ENCODE measurements around the gene EPHX1.
"Not testable (repeated sequence)": the region's sequence is repeated elsewhere in the genome, so short reads cannot be mapped to it uniquely, and the experiment has no call there.

The EPHX1 gene

DNA sequence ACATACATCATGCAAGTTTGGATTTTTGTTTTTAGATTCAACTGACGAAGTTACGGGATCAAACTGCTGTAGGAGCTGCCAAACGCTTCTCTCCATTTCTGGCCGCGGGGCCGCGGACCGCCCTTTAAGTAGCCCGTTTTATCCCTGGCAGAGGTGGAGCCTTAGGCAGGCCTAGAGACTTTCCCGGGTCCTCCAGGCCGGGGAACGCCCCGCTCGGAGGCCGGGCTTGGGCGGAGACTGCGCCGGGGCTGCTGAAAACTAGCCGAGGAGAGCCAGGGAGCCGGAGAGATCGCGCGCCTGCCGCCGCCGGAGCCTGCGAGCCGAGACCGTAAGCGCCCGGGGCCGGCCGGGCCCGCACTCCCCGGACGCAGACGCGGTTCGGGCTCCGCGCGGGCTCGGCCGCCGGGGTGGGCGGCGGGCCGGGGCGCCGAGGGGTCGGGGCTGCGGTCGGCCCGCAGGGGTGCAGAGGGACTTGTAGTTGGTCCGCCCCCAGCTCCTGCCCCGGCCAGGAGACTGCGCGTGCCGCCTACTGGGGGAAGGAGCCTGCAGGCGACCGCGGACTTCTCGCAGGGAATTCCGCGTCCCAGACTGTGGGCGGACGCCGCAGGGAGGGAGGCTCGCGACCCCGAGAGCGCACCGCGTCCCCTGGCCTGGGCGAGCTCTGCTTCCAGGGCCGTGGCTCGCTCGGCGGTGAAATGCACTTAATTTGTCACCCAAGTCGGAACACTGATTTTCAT is at the start of gene EPHX1:
TSS of gene EPHX1 (plus strand) at position 283 of the 737 bp plus-strand sequence. CDS start 18,606 bp downstream, outside the sequence.
- DNase-seq, result peak; percentile 55

DNA sequence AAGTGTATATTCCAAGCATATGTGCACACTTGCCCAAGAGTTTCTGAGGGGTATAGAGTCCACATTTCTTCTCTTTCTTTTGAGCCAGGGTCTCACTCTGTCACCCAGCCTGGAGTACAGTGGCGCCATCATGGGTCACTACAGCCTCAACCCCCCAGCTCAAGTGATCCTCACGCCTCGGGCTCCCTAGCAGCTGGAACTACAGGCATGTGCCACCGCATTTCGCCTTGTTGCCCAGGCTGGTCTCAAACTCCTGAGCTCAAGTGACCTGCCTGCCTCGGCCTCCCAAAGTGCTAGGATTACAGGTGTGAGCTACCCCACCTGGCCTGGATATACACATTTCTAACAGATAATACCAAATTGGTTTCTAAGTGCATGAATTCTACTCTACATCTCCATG is 49.4 kb upstream of the EPHX1 start:
- no peak for DNase-seq

DNA sequence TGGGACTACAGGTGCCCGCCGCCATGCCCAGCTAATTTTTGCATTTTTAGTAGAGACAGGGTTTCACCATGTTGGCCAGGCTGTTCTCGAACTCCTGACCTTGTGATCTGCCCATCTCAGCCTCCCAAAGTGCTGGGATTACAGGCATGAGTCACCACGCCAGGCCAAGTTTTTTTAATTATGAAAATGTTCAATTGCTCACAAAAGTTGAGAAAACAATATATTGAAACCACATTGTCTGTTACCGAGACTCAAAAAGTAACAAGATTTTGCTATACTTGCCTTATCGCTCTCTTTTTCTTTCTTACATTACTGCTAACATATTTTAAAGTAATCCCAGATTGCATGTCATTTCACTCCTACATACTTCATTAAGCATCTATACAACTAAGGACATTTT is 48.5 kb upstream of the EPHX1 start:
- DNase-seq, result not testable (repeated sequence)

DNA sequence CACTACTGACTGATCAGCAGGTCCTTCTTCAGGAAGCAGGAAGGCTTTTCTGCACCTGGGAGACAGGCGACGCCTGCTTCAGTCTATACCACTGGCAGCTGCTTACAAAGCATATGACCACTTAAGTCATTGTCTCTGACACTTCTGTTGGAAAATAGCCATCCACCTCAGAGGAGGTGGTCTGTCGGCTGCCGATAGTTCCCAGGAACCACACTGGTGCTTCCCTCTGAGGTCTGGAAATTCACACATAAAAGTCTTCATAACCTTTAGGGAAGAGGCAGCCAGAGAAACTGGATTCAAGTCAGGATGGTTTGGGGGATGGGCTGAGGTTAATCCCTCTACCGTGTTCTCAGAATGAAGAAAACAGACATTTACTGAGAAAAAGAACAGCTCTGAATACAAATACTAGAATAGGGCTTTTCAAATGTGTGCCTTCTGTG is 47.9 kb upstream of the EPHX1 start:
- DNase-seq, result no peak

DNA sequence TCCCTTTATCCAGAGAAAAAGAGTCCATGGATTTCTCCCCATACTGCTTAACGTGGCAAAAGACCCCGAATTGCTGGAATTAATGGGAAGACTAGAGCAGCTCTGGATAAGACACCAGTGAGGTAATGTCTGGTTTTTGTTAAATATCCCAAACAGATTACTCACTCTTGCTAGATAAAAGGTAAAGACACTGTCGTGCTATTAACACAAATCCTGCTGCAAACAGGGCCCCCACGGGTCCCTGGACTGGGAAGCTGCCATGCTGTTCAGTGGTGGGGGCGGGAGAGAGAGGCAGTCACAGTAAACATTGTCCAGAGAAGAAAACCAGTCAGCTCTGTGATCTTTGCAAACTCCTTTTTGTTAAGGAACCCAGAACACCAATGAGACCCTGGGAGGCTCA is 47.5 kb upstream of the EPHX1 start:
- no peak for DNase-seq

DNA sequence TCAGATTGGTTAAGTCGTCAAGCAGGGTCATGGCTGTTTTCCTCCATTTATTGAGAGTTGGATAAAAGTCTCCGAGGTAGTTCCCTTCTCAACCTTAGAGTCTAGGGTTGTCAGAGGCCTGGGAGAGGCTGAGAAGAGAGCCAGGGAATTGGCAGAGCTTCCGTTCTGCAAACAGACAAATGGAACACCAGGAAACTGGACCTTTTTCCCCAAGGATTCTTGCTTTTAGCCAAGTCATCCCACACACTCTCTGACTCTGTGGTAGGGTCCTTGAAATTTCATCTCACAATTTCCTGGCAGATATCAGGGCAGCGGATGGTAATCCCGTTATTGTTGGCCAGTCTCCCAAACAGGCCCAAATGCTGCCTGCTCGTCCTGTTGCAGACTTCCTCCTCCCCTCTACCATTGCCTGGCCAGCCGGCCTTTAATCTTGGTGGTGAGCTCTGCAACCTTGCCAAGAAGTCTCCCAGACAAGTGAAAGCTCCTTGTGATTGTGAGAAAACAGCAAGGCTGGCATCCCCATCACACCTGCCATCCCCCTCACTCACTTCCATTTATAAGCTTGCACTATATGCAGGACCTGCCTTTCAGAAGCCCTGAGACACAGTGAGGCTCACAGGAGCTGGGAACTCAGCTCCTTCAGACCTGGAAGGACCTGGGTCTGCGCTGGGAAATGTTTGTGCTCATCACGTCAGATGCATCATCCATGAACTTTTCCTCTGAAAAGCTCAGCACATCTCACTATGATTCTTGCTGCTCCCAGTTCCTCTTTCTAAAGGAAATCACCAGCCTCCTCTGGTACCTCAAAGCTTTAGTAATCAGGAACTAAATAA is 46.0 kb upstream of the EPHX1 start:
- DNase-seq, result no peak

DNA sequence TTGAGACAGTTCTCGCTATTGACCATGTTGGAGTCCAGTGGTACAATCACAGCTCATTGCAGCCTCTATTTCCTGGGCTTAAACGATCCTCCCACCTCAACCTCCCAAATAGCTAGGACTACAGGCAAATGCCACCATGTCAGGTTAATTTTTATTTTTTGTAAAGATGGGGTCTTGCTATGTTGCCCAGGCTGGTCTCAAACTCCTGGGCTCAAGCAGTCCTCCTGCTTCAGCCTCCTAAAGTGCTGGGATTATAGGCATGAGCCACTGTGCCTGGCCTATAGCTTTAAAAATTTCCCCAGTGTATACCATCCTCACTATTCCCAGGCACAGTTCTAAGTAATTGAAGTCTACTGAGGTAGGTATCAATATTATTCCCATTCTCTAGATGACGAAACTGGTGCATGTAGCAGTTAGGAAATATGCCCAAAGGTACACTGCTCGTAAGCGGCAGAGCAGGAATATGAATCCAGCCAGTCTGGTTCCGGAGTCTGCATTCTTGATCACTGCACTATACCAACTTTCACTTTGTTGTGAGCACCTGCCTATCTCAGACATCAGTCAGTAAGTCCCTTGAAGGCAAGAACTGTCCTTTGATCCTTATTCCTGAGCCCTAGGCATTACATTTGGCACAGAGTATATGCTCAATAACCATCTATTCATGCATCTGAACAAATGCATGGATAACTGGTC is 43.8 kb upstream of the EPHX1 start:
- no peak for DNase-seq

DNA sequence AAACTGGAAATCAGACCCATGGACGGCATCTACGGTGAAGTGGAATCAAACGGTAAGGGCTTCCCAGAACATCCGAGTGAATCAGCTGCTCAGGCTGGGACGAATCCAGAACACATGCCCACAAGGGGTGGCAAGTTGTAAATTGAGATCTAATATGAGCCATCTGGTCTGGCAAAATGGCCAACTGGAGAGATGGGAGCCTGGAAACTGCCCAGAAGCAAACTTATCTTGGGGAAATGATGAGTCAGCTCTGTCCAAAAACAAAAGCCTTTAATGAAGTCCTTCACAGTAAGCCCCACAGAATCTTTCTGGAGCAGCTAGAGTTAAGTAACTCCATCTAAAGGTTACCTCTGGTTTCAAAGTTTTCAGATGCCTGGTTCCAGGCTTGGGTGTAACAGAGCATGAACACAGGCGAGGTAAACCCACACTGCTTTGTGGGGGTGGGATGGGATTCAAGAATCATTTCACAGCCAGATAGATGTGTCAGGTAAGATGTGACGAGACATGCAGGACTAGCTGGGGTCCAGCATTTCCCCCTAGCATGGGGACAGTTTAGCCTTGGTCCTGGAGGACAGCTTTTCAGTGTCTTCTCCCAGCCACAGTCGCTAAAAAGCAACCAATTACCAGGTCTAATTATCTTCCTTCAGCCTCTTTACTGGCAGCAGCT is 42.8 kb upstream of the EPHX1 start:
- DNase-seq, result no peak

DNA sequence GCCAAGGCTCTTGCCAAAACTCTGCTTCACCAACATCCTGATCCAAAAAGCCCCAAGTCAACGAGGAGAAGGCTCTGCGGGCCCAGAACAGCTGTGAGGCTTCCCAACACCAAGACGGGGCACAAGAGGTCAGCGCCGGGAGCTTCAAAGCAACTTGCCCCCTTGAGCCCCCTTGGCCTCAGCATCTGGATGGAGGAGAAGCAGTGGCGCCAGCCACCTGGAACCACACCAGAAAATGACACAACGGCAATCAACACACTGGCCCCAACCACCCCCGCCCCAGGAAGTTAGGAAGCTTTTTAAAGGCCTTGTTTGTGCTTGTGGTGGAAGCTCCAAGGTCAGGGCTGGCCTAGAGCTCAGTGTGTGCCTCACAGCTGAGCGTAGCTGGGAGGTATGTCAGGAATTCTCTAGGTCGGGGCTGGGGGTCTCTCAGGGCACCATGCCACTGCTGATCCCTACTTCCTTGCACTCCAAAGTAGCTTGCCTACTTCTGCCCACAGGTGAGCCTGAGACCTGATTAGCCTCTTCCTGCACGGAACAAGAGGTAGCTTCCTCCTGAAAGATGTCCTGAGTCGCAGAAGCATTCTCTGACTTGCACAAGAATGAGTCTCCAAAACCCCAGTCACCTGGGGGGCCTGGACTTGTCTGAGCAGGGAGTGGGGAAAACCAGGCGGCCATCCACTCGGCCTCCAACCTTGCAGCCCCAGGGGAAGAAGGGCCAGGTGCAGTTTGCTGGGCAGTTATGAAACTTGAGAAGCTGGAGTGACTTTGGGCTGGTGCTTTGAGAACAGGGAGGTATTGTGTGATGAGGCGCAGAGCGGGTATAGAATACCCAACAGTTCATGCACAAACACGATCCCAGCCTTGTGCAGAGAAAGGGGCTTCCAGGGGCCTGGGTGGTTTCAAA is 42.0 kb upstream of the EPHX1 start:
- no peak for DNase-seq

DNA sequence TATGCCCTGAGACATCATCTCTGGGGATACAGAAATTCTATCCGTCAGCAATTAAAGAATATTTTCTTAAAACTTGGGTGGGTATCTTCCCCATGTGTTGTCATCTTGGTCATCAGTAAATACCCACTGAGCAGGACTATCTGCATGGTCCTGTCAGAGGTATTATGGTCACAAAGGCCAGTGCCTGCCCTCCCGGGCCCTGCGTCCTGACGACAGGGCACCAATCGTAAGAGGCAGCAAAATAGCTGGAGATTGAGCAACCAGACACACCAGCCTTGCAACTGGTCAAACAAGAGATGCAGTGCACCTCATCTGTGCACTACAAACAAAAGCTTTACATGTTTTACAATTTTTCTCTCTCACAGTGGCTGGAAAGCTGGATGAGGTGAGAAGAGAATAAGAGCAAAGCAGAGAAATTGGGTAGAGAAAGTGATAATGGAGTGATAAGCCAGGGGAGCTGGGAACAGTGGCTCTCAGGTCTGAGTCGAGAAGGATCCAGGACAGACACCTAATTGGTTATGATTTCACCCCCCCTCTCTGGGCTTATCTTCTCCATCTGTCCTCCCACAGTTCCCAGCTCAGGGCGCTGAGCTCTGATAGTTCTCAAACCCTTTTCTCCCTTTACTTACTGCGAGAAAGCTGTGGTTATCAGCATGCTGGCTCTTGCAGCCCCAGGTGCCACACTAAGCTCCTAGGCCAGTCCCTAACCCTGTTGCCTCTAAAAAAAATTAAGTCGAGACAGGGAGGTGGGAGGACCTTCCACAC is 41.1 kb upstream of the EPHX1 start:
- DNase-seq, result no peak

DNA sequence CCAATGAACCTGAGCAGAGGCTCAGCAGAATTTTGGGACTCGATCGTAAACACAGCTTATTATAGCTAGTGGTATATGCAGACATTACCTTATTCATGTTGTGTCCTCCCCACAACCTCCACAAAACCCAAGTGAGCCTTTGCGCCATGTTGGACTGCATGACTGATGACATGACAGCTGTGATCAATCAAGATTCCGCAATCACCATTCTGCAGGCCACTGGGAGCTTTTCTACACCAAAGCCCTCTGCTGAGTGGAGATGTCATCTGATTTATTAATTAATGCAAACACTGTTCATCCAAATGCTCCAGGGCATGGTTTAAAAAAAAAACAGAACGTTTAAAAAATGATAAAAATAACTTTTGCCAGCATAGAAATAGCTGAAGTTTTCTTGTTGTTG is 40.2 kb upstream of the EPHX1 start:
- no peak for DNase-seq

DNA sequence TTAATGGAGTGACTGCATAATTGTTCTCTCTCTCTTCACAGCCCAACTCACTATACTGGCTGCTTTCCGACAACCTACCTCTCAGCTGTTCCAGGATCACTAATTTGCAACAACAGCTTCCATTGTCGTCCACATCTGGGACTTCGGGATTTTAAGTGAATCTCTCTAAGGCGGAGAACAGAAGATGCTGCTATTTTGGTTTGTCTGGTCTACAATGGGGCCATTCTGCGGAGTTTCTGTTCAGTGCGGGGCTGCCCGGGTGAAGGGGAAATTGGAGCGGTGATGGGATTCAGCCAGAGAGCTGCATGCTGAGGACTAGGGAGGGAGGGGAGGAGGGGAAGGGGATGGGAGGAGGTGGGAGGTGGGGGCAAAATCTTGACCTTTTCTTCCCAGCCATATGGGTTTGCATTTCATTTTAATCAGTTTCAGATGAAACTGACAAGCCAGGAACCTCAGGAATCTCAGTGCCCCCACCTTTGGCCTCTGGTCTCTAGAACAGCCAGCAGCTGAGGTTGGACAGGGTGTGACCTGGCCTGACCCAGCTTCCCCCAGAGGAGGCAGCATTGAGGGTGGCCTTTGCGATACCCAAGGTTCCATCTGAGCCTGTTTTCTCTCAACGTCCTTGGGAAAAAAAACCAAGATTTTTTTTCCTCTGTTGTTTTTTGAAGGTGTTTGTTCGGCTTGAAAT is 39.2 kb upstream of the EPHX1 start:
- DNase-seq, result no peak

DNA sequence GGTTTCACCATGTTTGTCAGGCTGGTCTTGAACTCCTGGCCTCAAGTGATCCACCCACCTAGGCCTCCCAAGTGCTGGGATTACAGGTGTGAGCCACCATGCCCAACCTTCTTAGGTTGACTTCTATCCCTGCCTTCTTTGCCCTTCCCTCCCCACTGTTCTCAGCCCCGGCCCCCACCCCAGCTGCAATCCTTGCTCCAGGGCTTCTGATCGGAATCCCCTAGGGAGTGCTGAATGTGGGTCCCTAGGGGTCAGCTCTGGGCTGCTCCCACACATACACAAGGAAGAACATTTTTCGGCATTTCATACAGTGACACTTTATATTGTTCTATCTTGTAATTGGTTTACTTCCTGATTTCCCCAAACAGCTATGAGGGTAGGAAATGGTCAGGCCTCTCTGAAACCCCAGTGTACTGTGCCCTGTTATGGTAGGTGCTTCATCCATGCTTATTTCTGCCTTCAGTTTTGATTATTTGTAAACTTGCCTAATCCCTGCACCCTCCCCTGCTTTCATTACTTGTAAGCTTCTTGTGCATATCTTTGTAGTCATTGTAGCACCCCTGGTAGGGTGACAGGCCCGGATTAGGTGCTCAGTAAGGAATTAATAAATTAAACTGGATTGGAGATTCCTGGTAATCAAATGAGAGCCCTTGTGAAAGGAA is 38.1 kb upstream of the EPHX1 start:
- no peak for DNase-seq

DNA sequence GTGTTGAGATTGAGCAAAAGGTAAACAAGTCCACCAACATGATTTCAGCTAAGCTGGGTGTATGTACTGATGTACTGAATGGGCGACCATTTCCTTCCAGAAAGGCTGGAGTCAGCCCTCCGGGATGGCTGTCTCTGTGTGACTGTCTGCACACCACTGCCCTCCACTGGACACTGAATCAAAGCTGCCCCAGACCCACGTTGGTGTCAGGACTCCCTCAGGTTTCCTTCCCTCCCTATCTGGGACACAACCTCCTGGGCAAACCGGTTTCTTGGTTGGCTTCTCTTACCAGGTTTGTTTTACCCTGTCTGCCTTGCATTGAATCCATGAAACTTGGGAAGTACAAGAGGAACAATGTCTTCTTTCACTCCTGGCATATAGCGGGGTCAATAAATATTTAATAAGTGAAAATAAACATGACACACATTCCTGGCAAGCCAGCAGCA is 37.6 kb upstream of the EPHX1 start:
- peak; percentile 33 for DNase-seq

DNA sequence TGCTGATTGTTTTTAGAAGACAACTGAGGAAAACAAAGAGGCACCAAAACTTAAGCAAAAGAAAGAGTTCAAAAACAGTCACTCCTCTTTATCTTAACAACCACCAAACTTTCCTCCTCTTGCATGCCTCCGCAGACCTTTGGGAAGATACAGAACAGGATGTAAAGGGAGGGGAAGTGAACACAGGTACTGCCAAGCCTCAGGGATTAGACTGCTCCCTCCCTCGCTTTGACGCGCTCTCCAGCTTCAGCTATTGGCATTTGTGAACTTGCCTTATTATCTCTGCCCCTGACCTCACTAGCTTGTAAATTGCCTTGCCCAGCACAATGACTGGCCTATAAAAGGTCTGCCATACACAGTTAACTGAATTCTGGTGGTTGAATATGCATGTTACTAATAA is 37.1 kb upstream of the EPHX1 start:
- no peak for DNase-seq

DNA sequence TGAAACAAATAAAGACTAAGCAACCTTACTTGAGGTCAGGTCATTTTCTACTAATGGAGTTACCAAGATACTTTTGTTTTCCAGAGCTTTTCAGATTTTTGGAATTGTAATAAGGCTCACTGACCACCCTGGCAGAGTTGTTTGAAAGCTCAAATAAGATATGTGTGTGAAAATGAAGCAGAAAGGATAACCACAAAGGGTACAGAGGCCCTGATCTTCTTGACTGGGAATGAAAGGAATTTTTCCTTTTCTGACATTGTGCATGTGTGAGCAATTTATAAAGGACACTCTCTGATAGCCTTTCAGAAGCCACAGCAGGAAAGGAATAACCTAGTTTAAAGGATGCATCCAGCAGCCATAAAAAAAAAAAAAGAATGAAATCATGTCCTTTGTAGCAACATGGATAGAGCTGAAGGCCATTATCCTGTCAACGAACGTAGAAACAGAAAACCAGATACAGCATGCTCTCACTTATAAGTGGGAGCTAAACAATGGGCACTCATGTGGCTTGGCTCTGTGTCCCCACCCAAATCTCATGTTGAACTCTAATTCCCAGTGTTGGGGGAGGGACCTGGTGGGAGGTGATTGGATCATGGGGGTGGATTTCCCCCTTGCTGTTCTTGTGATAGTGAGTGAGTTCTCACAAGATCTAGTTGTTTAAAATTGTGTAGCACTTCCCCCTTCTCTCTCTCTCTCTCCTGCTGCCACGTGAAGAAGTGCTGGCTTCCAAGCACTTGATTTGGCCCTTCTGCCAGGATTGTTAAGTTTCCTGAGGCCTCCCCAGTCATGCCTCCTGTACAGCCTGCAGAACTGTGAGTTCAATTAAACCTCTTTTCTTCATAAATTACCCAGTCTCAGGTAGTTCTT is 35.4 kb upstream of the EPHX1 start:
- no peak for DNase-seq

DNA sequence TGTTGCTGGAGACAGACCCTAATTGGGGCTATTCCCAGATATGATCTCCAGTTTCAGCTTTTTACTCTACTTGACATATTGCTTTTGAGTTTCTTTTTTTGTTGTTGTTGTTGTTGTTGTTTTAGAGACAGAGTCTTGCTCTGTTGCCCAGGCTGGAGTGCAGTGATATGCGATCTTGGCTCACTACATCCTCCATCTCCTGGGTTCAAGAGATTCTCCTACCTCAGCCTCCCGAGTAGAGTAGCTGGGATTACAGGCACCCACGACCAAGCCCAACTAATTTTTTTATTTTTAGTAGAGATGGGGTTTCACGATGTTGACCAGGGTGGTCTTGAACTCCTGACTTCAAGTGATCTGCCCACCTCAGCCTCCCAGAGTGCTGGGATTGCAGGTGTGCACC is 33.6 kb upstream of the EPHX1 start:
- no peak for DNase-seq

DNA sequence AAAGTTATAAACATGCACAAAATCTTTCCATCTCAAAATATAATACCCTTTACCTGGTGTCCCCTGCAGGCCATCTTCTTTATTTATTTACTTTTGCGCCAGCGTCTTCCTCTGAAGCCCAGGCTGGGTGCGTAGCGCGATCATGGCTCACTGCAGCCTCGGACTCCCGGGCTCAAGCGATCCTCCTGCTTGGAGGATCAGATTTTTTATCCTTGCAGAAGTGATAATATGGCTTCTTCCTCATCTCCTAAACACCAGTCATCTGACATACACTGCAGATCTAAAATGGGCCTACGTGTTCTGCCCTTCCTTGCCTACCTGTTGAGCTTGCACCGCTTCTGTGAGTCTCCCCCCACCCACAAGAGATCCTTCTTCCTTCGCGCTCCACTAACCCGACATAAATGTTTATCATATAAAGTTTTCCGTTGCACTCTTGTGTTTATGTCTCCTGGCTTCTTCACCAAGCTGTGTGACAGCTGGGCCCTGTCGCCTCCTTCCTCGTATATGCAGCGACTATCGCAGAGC is 32.8 kb upstream of the EPHX1 start:
- no peak for DNase-seq

Data from GF-D8 (cell line).